GM18498 (cell line): ENCODE results near the gene ARL14EPL.
"Not testable (repeated sequence)": the region's sequence is repeated elsewhere in the genome, so short reads cannot be mapped to it uniquely, and the experiment has no call there.

Experiments
- ATAC-seq: cut with Tn5 transposase; IDR thresholded peaks from one replicate; pipeline ENCODE4 v1.9.1; 2021; ENCODE audit warnings: mild to moderate bottlenecking, moderate library complexity; ENCODE audit not compliant: unreplicated experiment

ARL14EPL gene

GRCh38 chr5:116046261-116046660 is 14.0 kb downstream of the ARL14EPL start:
- no peak for ATAC-seq

GRCh38 chr5:116046823-116047222 is 14.6 kb downstream of the ARL14EPL start:
- no peak for ATAC-seq

- no peak for ATAC-seq
These were observed 26.2 kb downstream of the ARL14EPL start for GRCh38 chr5:116058346-116058936.

GRCh38 chr5:116062352-116062751 is 30.1 kb downstream of the ARL14EPL start:
- ATAC-seq: no peak

GRCh38 chr5:116063950-116064349 is 31.7 kb downstream of the ARL14EPL start:
- ATAC-seq: no peak

GRCh38 chr5:116068028-116068632 is 35.9 kb downstream of the ARL14EPL start:
- ATAC-seq: peak; percentile 56

- no peak for ATAC-seq
These were observed 38.9 kb downstream of the ARL14EPL start for GRCh38 chr5:116071211-116071610.

GRCh38 chr5:116075191-116075831 is 43.0 kb downstream of the ARL14EPL start:
- no peak for ATAC-seq

- ATAC-seq: peak; percentile 99
These were observed 44.2 kb downstream of the ARL14EPL start for GRCh38 chr5:116076496-116076895.

- ATAC-seq: no peak
These were observed 45.9 kb downstream of the ARL14EPL start for GRCh38 chr5:116078199-116078598.

- ATAC-seq: peak; percentile 47
These were observed 52.0 kb downstream of the ARL14EPL start for GRCh38 chr5:116084287-116084691.

GRCh38 chr5:116084871-116085715 is 52.8 kb downstream of the ARL14EPL start, which contains the start of gene COMMD10:
Gene COMMD10 (plus strand): TSS chr5:116085025.
- peak; percentile 88 for ATAC-seq

GRCh38 chr5:116086309-116086708 is 54.0 kb downstream of the ARL14EPL start:
- not testable (repeated sequence) for ATAC-seq

GRCh38 chr5:116088062-116088461 is 55.8 kb downstream of the ARL14EPL start:
- no peak for ATAC-seq

GRCh38 chr5:116090302-116090701 is 58.0 kb downstream of the ARL14EPL start:
- no peak for ATAC-seq

GRCh38 chr5:116091416-116091815 is 59.1 kb downstream of the ARL14EPL start:
- no peak for ATAC-seq

GRCh38 chr5:116097301-116097700 is 65.0 kb downstream of the ARL14EPL start:
- ATAC-seq: no peak

GRCh38 chr5:116098998-116099397 is 66.7 kb downstream of the ARL14EPL start:
- no peak for ATAC-seq

GRCh38 chr5:116104941-116105340 is 72.7 kb downstream of the ARL14EPL start:
- not testable (repeated sequence) for ATAC-seq
